Uterus (tissue), 2 donors: Measurements from ENCODE around the gene AGPAT1.

Experiments
- POLR2A ChIP-seq, 2 donors: fragments of 450-650 bp; IDR thresholded peaks; one replicate each; pipeline ENCODE4 v1.6.1; 2016; ENCODE audit warnings: antibody characterized with exemption in 2 of 2, mild to moderate bottlenecking in 1 of 2, moderate library complexity in 1 of 2
- TF ChIP-seq, protein P1 (sequence below), 4 experiments: fragments of 200-600 bp in 2 of 4; fragments of 450-650 bp in 2 of 4; sonication (generic) in 2 of 4; IDR thresholded peaks; one replicate each; pipeline ENCODE4 v1.5.1; 2016 to 2019; ENCODE audit warnings: antibody characterized with exemption in 4 of 4, mild to moderate bottlenecking in 2 of 4, moderate library complexity in 1 of 4

DNA sequence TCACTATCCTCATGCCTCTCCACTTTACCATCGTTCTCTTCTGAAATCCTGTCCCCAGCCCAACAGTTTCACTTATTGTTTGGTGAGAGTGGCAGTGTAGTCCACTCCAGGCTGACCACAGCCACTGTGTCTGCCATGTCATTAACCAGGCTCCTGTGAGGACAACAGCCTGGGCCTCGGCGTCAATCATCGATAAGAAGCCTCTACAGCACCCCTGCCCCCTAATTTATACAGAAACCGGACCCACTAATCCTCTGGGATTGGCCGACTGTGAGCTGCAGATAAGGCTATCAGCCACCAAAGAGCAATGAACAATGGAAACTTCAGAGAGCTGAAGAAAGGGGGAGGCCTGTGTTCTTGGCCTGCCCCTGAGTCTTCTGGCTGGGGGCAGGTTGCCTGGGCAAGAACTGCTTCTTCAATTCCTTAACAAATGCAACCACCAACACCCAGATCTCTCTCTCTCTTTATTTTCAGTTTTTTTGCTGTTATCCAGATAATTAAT lies 8.1 kb downstream of the AGPAT1 start:
- TF ChIP-seq, protein P1, sequence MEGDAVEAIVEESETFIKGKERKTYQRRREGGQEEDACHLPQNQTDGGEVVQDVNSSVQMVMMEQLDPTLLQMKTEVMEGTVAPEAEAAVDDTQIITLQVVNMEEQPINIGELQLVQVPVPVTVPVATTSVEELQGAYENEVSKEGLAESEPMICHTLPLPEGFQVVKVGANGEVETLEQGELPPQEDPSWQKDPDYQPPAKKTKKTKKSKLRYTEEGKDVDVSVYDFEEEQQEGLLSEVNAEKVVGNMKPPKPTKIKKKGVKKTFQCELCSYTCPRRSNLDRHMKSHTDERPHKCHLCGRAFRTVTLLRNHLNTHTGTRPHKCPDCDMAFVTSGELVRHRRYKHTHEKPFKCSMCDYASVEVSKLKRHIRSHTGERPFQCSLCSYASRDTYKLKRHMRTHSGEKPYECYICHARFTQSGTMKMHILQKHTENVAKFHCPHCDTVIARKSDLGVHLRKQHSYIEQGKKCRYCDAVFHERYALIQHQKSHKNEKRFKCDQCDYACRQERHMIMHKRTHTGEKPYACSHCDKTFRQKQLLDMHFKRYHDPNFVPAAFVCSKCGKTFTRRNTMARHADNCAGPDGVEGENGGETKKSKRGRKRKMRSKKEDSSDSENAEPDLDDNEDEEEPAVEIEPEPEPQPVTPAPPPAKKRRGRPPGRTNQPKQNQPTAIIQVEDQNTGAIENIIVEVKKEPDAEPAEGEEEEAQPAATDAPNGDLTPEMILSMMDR (IDR thresholded peaks at IDR 0.05) = no peak
- no peak for TF ChIP-seq POLR2A (IDR thresholded peaks at IDR 0.05)
